HG03108 (cell line): ENCODE measurements around the gene TMEM163.
"Not testable (repeated sequence)": the region's sequence is repeated elsewhere in the genome, so short reads cannot be mapped to it uniquely, and the experiment has no call there.

Source experiments
- ATAC-seq: cut with Tn5 transposase; IDR thresholded peaks from one replicate; pipeline ENCODE4 v1.9.1; 2021; ENCODE audit warnings: moderate library complexity; ENCODE audit not compliant: unreplicated experiment

TMEM163 gene

DNA sequence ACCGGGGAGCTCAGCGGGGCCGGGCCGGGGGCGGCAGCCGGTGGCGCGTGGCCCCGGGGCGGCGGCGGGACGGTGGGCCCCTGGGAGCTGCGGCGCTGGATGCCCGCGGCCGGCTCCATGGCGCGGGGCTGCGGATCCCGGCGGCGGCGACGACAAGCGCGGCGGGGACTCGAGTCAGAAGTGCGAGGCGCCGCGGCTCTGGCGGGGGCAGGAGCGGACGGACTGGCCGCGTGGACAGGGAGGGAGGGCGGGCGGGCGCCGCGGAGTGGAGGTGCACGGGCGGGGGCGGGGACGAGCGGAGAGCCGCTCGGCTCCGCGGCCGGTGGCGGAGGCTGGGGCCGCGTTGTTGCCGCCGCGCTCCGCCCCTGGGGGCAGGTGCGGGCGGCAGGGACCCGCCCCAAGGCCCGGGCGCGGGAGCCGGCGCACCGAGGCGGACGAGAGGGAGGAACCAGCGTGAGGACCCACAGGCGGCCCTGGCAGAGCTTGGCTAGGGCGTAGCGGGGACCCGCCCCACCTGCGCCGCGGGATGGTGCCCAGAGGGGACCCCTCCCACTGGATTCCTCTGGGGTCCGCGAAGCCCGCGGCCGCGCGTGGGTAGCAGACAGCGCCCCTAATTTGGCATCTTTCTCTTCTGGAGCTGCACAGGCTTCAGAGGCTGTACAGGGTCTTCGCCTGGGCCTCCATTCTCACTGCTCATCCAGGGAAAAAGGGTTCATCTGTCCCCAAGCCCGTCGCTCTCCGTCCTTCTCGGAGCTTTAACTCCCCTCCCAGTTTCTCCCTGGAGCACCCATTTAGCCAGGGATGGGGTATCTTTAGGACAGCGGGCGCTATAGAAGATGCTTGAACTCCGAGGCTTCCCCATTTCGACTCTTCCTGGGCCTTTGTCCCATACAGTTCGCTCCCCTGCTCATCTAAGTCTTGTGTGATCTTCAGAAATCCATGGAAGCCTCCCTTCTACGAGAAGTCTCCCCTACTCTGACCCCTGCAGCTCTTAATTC, at the start of gene TMEM163:
TSS of gene TMEM163 (minus strand) at position 184 of the 998 bp plus-strand sequence.
- no peak for ATAC-seq

DNA sequence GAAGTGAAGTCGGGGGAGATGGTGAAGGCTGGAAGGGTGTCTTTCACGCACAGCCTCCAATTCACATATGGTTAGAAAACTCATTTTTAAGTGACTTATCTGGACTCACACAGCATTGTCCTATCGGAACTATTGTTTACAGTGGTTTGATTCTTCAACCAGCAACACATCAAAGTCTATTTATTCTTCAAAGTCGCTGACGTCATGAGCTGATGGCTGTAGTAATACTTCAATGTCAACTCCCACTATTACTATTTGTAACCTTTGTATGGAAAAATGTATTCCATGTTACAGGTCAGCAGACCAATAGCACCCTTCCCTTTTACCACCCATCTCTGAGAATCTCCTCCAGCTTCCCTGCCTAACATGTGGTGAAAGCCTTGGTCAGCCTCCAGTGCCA, 47.8 kb upstream of the TMEM163 start:
- no peak for ATAC-seq

DNA sequence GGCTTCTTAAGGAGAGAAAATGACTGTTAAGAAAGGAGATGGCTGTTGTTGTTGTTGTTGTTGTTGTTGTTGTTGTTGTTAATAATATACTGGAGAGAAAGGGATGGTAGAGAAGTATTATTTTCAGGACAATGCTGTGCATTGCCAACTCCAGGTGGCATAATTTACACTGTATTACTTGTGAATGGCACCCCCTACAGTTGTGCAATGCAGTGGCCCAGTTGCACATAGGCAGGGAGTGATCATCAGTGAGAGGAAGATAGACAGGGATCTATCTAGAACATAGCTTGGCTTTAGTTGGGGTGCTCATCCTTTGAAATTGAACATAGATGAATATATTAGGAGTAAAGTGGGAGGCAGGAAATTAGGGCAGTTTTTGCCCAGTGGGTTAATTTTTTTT, 47.2 kb upstream of the TMEM163 start:
- no peak for ATAC-seq

DNA sequence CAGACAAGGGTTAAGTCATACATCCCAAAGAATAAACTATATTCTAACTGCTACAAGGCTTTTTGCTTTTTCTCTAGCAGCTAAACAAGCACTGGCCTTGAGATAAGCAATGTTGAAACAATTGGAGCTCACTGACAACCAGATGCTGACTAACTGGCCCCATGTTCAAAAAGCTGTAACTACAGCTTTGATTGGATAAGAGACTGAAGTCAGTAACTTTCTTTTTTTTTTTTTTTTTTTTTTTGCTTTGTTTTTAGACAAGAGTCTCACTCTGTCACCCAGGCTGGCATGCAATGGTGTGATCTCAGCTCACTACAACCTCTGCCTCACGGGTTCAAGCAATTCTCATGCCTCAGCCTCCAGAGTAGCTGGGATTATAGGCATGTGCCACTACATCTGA, 45.4 kb upstream of the TMEM163 start:
- no peak for ATAC-seq

DNA sequence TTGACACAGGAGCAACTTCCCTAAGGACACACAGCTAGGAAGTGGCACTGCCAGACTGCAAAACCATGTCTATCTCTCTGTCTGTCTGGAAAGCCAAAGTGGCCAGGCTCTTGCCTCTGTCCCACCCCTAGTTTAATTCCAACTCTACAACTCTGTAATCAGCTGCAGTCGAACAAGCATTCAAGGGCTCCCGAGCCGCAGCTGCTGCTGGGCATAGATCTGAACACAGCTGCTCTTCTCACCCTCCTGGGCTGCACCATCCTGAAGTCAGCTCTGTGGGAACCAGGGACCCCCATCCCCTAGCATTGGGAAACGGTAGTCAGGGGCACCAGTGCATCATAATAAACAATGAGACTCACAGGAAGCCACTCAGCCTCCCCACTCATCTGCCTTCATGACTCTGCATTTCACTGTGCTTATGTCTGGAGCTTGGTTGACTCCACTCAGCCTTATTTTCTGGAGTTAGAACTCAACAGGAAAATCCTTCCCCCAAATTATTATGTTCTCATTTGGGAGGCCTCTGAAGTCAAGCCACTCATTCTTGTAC, 44.4 kb upstream of the TMEM163 start:
- no peak for ATAC-seq

DNA sequence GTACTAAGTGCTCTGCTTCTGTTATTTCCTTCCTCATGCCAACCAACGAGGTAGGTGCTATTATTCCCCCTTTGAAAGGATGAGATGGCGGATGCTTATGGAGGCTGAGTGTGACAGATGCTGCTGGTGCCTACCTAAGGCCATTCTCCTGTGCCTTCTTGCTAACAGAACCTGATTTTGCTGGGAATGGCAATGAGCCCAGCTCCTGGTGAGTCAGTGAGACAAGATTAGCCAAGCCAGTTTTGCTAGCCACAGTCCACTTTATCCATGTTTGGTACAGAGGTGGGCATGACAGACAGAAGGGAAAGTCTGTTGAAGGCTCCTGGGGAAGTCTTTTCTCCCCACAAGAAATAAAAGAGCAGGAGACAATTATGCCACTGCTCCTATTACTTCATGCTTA, 43.7 kb upstream of the TMEM163 start:
- no peak for ATAC-seq

DNA sequence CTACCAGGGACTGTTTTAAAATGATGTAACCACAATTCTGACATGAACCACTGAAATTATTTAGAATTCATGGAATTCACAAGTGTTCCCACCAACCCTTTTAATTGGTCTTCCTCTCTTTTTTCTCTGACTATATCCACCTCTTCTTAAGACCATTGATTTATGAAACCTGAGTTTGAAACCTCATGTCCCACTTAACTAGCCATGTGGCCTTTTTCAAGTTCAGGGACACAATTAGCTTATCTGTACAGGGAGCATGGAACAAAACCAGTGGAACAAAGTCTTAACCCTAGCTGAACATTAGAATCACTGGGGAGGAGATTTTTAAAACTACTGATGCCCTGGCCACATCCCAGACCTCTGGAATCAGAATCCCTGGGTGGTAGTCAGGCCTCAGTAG, 41.6 kb upstream of the TMEM163 start:
- no peak for ATAC-seq

DNA sequence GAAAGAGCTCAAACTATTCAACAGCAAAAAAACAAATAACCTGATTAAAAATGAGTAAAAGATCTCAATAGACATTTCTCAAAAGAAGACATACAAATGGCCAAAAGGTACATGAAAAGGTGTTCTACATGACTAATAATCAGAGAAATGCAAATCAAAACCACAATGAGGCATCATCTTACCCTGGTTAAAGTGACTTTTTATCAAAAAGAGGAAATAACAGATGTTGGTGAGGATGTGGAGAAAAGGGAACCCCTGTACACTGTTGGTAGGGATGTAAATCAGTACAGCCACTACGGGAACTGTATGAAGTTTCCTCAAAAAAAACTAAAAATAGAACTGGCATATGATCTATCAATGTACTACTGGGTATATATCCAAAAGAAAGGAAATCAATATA, 39.8 kb upstream of the TMEM163 start:
- ATAC-seq = peak; percentile 82

DNA sequence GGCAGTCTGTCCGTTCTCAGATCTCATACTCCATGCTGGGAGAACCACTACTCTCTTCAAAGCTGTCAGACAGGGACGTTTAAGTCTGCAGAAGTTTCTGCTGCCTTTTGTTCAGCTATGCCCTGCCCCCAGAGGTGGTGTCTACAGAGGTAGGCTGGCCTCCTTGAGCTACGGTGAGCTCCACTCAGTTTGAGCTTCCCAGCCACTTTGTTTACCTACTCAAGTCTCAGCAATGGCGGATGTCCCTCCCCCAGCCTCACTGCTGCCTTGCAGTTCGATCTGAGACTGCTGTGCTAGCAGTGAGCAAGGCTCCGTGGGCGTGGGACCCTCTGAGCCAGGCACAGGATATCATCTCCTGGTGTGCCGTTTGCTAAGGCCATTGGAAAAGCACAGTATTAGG, 33.2 kb upstream of the TMEM163 start:
- ATAC-seq = not testable (repeated sequence)

DNA sequence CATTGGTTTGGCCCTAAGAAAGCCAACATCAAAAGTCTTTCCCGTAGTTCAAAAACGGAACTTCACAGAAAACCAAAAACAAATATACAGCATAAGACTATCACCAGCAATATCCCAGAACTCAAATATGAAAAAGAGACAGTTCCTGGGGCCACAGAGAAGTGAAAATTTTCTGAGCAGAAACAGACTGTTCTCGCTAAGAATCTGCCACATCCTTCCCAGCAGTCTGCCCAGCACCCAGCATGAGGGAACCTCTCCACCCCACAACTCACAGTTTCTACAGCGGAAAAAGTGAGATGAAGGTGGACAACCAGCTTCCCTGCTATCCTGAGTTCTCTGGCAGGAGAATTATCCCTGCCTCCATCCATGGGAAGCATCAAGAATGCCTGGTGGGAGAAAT, 26.7 kb upstream of the TMEM163 start:
- no peak for ATAC-seq

DNA sequence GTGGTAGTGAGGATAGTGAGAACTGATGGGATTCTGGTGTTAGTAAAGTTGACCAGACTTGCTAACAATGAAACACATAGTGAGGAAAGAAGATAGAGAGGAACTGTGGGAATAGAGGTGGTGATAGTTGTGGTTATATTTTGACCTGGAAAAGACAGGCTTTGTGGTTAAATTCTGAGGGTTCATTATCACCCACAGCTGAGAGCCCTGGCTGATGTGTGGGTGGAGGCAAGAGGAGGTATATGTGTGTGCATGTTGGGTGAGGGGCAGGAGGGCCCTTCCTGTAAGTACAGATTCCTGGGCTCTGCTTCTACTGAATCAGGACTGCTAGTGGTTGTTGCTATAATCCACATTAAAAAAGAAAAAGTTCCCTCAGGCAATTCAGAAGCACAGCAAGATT, 26.2 kb upstream of the TMEM163 start:
- no peak for ATAC-seq

DNA sequence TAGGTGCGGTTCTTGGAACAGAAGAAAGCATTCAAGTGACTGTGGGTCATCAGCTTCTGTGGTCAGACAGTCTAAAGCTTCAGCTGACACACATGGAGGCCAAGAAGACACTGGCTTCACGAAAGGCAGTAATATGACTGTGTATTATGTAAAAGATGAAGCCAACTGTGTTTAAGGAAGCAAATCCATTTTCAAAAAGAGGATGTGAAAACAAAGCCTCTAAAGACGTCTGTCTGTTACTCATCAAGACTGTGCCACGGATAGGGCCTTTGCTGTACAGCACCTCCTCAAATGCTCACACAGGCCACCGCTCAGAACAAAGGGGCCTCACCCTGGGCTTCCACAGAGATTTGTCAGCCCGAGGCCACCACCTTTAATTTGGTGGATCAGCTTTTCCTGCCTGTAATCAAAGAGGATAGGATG, 21.1 kb upstream of the TMEM163 start:
- peak; percentile 87 for ATAC-seq

DNA sequence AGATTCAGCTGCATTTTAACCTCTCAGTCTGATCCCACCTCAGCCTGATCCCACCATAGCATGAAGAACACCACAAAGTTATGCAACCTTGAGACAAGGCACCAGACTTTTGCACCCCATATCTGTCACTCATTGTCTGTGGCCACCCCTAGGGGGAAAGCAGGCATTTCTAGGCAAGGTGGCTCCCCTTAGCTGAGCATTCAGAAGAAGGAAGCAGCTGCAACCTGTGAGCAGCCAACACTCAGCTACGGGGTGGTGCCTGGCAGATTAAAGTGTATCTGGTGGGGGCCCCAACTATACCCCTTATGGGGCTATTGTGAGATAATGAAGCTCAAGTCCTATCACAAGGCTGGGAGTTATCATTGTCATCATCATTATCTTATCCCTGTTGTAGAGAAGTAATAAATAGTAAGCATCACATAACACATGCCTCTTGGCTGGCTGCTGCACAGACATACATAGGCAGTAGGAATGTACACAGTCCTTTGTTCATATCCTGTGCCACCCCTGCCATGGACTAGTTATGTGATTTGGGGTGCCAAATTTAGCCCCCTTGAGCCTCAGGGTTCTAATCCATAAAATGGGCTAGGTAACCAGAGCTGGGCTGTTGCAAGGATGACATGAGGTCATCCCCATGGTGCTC, 20.6 kb upstream of the TMEM163 start:
- ATAC-seq = peak; percentile 15

DNA sequence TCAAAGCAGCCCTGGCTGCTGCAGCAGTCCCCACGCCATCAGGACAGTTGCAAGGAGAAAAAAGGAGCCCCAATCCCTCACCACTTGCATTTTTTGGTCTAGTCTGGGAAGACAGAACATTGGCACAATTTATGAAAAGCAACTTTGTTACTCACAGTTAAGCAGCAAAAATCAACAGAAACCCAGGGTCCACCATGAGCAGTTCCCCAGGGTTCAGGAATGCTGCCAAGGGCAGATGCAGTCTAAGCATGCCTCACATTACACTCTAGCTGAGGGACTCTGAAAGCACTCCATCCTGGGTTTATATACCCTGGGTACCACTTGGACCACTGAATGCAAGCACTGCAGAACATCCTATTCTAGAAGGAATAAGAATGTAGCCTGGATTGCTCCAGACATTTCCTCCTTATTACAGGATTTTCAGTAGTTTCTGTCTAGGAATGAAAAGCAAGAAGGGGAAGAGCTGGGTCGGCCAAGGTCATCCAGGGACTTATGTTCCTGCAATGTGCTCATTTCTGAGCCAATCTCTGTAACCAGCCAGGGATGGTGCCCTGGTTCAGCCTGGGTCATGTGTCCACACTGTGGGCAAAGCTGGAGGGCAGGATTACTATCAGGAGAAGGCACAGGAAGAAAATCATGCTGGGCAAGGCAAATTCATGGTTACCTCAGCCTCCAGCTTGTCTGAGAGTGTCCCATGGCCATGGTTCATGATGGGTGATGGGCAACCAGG, 19.5 kb upstream of the TMEM163 start:
- no peak for ATAC-seq

DNA sequence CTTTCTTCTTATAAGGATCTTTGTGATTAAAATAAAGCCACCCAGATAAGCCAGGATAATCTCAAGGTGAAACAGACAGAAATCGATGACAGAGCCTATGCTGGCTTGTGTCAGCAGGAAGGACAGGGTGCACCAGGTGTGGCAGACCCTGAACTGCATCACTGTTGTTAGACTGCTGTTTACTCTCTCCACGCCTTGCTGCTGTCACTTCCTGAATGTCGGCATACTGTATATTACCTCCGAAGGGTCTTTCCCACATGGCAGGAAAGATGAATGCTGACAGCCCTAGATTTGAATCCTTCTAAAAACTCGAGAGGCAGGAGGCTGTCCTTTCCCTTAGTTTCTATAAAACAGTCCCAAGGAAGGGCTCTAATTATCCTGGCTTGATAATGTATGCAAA, 18.9 kb upstream of the TMEM163 start:
- ATAC-seq = no peak

DNA sequence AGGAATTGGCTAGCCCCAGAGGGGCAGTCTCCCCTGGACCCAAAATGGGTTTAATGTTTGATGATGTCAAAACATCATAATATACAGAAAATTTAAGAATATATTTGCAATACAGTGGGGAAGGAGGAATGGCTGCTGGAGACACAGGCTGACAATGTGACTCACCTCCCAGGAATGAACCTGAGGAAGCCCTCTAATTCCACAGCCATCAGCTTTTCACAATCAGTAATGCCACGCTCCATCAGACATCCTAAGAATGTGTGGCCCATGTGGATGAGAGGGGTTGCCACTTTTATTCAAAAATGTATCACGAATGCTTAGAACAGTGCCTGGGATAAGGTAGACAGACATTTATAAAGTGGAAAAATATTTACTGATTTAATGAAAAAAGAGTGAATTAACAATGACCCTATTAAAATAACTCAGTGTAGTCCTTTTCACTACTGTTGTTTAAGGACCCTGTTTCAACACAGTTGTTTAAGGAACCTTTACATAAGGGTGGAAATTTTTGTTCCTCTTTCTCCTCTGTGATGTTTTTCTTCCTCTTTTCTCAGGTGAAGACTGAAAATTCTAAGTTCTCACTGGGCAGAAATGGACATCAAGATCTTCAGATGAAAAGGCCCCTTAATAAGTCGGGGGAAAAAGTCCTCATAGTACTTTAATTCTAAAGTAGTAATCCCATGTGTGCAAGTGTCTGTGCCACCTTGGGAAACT, 17.5 kb upstream of the TMEM163 start:
- no peak for ATAC-seq

DNA sequence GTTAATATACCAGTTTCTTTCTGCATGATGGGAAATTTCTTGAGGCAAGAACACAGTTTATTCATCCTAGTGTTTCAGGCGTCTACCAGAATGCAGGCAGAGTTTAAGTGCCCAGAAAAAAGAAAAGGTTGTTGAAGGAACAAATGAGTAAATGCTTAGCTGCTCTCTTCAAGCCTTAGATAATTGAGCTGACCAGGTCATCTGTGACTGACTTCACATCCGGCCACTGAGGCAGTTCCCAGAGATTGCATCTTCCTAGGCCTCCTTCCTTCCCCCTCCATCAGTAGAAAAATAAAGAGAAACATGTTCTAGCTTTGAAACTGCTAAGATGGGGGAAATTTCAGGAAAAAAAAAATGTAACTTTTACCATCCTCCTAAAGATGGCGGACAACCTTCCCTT, 9.4 kb upstream of the TMEM163 start:
- ATAC-seq = no peak

DNA sequence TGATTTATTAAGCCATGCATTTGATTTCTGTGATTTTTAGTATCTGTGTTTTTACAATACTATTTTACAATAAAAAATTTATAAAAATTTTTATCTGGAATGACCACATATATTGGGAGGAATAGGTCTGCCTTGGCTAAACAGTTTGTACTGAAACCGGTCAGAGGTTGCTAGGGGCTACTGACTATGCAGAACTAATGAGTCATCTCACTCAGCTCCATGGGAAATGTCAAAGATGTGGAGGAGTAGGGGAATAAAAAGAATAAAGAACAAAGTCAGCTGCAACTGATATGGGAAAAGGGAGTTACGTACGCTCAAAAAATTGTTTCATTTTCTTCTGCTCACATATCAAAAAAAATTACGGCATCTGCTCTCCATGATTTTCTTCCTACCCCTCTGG, 8.6 kb upstream of the TMEM163 start:
- ATAC-seq = no peak

DNA sequence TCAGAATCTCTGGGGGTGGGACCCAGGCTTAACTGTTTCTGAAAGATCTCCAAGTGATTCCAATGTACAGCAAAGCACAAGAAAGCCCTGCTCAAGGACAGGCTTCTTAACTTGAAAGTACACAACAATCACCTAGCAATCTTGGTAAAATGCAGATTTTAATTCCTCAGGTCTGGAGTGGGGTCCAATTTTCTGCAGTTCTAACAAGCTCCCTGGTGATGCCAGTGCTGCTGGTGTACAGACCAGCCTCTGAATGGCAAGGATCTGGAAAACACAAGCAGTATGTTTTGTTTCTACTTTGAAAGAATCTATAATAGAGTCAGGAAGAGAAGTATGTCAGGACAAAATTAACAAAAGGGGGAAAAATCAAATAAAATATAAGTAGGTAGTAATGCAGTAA, 7.8 kb upstream of the TMEM163 start:
- ATAC-seq = no peak

DNA sequence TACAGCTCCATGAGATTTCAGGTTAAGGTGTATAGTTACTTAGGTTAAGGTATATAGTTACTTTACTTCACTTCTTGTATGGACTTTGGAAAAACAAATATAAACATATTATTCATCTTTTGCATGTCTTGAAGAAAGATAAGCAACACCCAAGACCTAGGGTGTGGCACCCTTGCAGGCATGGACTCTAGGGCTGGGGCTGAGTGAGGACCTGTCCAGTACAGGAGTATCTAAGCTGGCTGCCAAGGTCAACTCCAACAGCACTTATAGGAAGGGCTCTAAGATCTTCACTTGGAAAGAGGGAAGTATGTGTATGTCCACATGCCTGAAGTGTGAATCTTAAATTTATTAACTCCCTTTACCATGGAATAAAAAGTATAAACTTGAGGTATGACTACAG, 7.1 kb upstream of the TMEM163 start:
- ATAC-seq = no peak

DNA sequence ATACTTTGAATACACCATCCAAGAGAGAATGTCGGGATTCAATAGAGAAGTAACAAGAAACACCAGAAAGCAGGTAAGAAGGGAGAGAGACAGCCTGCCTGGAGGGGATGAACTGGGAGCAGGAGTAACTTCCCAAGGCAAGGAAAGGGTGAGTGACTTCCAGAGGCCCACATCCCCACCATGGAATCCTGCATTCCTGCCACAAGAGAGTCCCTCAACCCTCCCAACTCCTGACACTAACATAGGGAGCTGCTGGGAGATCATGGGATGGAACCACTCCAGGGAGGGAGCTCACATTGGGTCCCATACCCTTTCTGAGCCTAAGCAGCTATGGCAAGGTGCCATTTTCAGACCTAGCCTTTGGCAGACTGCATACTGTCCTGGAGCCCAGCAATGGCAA, 5.5 kb upstream of the TMEM163 start:
- no peak for ATAC-seq
